Right cardiac atrium (tissue), 5 donors: ENCODE measurements around the gene APC. TPM values are rescaled to one million over a fixed set of nuclear protein-coding genes. Genes with fewer than 3 reads are reported as not detected.

Source experiments
- ATAC-seq, 2 donors: fragments of 200-7000 bp; cut with Tn5 transposase; one replicate each; pipeline versions ENCODE4 v1.8.0 to v1.9.1; 2020; ENCODE audit warnings: moderate library complexity in 2 of 2, mild to moderate bottlenecking in 1 of 2
- DNase-seq, 3 donors: peaks; one replicate each; pipeline ENCODE4 v3.0.0-alpha.2; 2020
- H3K27ac ChIP-seq: one replicate; pipeline ENCODE4 v1.5.1; 2013; ENCODE audit warnings: mild to moderate bottlenecking, low read length, control low read depth, moderate library complexity
- H3K27me3 ChIP-seq: one replicate; pipeline ENCODE4 v1.6.1; 2013; ENCODE audit not compliant: control insufficient read depth, insufficient read depth
- H3K4me1 ChIP-seq: one replicate; pipeline ENCODE4 v1.6.1; 2013; ENCODE audit warnings: low read length; ENCODE audit not compliant: control insufficient read depth, insufficient read depth
- H3K4me3 ChIP-seq: one replicate; pipeline ENCODE4 v1.5.1; 2013; ENCODE audit warnings: low read length, control low read depth
- H3K9me3 ChIP-seq: one replicate; pipeline ENCODE4 v1.6.1; 2013; ENCODE audit warnings: low read length; ENCODE audit not compliant: control insufficient read depth
- WGBS: extraction: QIAGEN DNeasy Blood & Tissue Kit; methylation state at CpG from one replicate; pipeline ENCODE4 v1.1.7; 2013; 5-methylcytosine and 5-hydroxymethylcytosine counted together
- intact Hi-C, 4 donors: fragments of 100-400 bp; cut with DNase I; formaldehyde crosslinking; loops; one replicate each; pipeline versions ENCODE4 v1.11.0 to v1.14.0; 2022 to 2023
- polyA plus RNA-seq: library from polyadenylated mRNA; stranded (reverse); fragments of 200-250 nt; gene quantifications from one replicate; pipeline ENCODE4 v1.2.3, GENCODE V29; 2013
- total RNA-seq, 4 donors: library from RNA; stranded (reverse); fragmentation: NEBNext Ultra II Directional; extraction: Animal tissue kit (Norgen Biotek cat#: 25700); gene quantifications; one replicate each; pipeline ENCODE4 v1.2.1, GENCODE V29; 2021
- donor health status: healthy with polysubstance abuse.
- donor health status: DM: no; HTN: yes; CAD: no.
- donor health status: DM: no; HTN: no; CAD: no.
- donor health status: DM: no; HTN: yes; CAD: no; lungs with severe emphysema.
- donor health status: DM: yes; HTN: yes; CAD: no.

APC gene
- total and polyA plus RNA-seq, 5 donors: 5.4 to 46.3 (median 41.6) TPM

DNA sequence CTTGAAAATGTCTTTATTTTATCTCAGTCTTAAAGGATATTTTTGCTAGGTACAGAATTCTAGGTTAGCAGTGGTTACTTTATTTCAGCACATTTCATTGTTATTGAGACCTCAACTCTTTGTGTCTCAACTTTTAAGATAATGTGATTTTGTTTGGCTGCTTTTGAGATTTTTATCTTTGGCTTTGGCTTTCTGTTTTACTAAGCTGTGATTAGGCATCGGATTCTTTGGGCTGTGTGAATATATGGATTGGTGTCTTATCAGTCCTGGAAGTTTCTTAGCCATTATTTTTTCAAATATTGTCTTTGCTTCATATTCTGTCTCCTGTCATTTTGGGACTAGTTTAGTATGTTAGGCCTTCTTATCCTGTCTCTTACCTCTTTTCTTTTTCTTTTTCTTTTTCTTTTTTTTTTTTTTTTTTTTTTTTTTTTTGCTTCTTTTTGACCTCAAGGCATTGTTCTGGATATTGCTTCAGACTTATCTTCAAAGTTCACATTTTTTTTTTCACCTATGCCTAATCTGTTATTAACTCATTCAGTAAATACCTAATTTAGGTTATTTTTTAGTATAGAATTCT, 20.1 kb upstream of the APC start:
- Histone ChIP-seq H3K9me3 (no peaks in the 10 kb centered on the region), H3K27me3 (no peaks in the 10 kb centered on the region), H3K27ac (no peak overlapping the region), H3K4me1 (no peaks in the 10 kb centered on the region), H3K4me3 (no peak overlapping the region)
- intact Hi-C loops: no loop called here
- DNase-seq (no peak), ATAC-seq (no peak)
- 47% methylated on average over 1 of the region's 1 CpG for WGBS

DNA sequence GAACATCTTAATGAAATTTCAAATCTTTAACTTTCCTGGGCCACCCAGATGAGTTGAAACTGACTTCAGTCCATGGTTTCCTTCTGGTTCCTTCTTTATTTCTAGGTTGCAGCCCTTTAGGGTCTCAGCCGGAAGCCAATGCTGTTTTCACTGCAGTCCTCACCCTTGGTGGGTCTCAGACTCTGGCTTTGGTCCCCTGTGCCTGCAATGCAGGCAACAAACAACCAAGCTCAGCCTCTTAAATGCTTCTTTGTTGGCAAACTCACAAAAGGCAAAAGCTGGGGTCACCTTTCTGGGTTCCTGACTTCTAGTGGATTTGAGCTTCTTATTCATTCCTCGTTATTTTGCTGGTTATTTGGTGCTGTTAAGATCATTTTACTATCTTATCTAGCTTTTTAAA, 19.3 kb upstream of the APC start:
- Histone ChIP-seq H3K9me3 (no peaks in the 10 kb centered on the region), H3K27ac (no peak overlapping the region), H3K27me3 (no peaks in the 10 kb centered on the region), H3K4me1 (no peaks in the 10 kb centered on the region), H3K4me3 (no peak overlapping the region)
- 92% methylated on average over 2 of the region's 2 CpGs for WGBS
- intact Hi-C loops: no loop called here
- ATAC-seq (no peak), DNase-seq (no peak)

DNA sequence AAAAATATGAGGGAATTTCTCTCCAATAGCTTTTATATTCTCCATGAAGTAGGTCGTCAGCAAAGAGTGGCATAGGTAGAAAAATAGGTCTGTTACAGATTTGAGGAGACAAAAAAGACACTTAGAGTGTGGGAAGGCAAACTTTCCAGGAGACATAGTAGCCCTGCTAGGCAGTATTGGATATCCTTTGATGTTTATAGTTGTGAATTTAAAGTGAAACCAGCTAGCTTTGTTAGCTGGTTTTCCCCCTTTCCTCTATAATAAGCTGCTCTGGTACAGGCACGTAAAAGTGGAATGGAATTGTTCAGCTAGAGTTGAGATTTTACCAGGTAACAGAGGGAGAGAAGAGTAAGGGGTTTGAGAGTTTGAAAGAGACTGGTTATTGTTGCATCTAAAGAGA, 17.1 kb upstream of the APC start:
- Histone ChIP-seq H3K4me3 (no peak overlapping the region), H3K27ac (no peak overlapping the region), H3K27me3 (no peaks in the 10 kb centered on the region), H3K4me1 (no peaks in the 10 kb centered on the region), H3K9me3 (no peaks in the 10 kb centered on the region)
- intact Hi-C loops: no loop called here
- ATAC-seq (no peak), DNase-seq (no peak)
- WGBS: 84% methylated on average over 2 of the region's 2 CpGs

- no peak overlapping the region for H3K4me3 ChIP-seq
- no peaks in the 10 kb centered on the region for H3K27me3 ChIP-seq
- H3K27ac ChIP-seq: no peak overlapping the region
- WGBS: 85% methylated on average over 4 of the region's 4 CpGs
- H3K9me3 ChIP-seq: no peaks in the 10 kb centered on the region
- no peaks in the 10 kb centered on the region for H3K4me1 ChIP-seq
- no peak for ATAC-seq
- intact Hi-C loops: no loop called here
- no peak for DNase-seq
These were observed 12.8 kb upstream of the APC start for GRCh38 chr5:112724901-112725300.

- DNase-seq: no peak
- ATAC-seq: no peak
These were observed 8.1 kb upstream of the APC start for GRCh38 chr5:112729630-112730029.

GRCh38 chr5:112732131-112732530, 5.6 kb upstream of the APC start:
- 92% methylated on average over 5 of the region's 5 CpGs for WGBS

More at GRCh38 chr5:112729630-112730029, 8.1 kb upstream of the APC start:
- Histone ChIP-seq H3K27ac (no peak overlapping the region), H3K4me3 (no peak overlapping the region), H3K27me3 (no peaks in the 10 kb centered on the region), H3K9me3 (no peaks in the 10 kb centered on the region), H3K4me1 (peaks cover 2% of the 10 kb centered on the region)
- WGBS: 99% methylated on average over 1 of the region's 1 CpG
- intact Hi-C loops: no loop called here

GRCh38 chr5:112733586-112733985, 4.1 kb upstream of the APC start:
- 95% methylated on average over 1 of the region's 1 CpG for WGBS
- ATAC-seq: no peak

More at GRCh38 chr5:112732131-112732530, 5.6 kb upstream of the APC start:
- H3K27me3 ChIP-seq: no peaks in the 10 kb centered on the region
- no peaks in the 10 kb centered on the region for H3K9me3 ChIP-seq
- H3K4me3 ChIP-seq: no peak overlapping the region
- DNase-seq (no peak), ATAC-seq (no peak)
- H3K27ac ChIP-seq: no peak overlapping the region
- peaks cover 2% of the 10 kb centered on the region for H3K4me1 ChIP-seq
- intact Hi-C loops: no loop called here

DNA sequence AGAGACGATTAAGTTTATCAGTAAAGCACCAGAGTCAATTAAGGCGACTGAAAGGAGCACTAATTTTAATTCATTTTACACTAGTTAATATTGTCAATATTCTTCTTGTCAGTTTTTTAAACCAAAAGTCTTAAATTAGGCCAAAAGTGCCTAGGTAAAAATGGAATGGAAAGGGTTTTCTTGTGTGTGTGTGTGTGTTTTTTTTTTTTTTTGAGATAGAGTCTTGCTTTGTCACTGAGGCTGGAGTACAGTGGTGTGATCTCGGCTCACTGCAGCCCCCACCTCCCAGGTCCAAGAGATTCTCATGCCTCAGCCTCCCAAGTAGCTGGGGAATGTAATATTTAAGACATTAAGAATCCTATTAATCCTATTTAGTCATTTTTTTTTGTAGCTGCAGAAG, 3.1 kb upstream of the APC start:
- H3K4me3 ChIP-seq: no peak overlapping the region
- no peaks in the 10 kb centered on the region for H3K9me3 ChIP-seq
- H3K4me1 ChIP-seq: peaks cover 5% of the 10 kb centered on the region
- WGBS: 91% methylated on average over 3 of the region's 3 CpGs
- no peak overlapping the region for H3K27ac ChIP-seq
- DNase-seq: no peak
- no peaks in the 10 kb centered on the region for H3K27me3 ChIP-seq
- ATAC-seq: no peak
- intact Hi-C loops: no loop called here

More at GRCh38 chr5:112733586-112733985, 4.1 kb upstream of the APC start:
- intact Hi-C loops: no loop called here
- Histone ChIP-seq H3K9me3 (no peaks in the 10 kb centered on the region), H3K27ac (no peak overlapping the region), H3K4me1 (peaks cover 5% of the 10 kb centered on the region), H3K4me3 (no peak overlapping the region), H3K27me3 (no peaks in the 10 kb centered on the region)
- DNase-seq: no peak

DNA sequence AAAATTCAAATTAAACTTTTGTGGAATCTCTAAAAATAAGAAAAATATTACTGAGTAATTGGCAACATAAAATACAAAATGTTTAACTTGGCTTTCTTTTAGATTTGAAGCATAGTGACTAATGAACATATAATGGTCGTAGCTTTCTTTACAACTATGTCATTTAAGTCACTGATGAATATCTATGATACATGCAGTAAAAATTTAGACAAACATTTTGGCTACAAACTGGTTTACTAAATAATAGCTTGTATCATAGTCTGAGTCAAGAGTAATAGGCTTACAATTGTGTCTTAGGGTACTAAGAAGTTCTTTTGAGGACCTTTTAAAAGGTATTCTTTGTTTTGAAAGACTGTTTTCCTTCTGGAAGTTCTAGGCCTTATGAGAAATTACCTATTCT, 2.0 kb upstream of the APC start:
- ATAC-seq: no peak
- DNase-seq: no peak
- Histone ChIP-seq H3K27me3 (no peaks in the 10 kb centered on the region), H3K9me3 (no peaks in the 10 kb centered on the region), H3K4me1 (peaks cover 5% of the 10 kb centered on the region), H3K4me3 (no peak overlapping the region), H3K27ac (no peak overlapping the region)
- intact Hi-C loops: no loop called here
- WGBS: 64% methylated on average over 1 of the region's 1 CpG

- ATAC-seq (peak in 1 of 2 donors; percentile 7), DNase-seq (no peak)
- 23% methylated on average over 3 of the region's 3 CpGs for WGBS
- Histone ChIP-seq H3K4me1 (peaks cover 5% of the 10 kb centered on the region), H3K27ac (no peak overlapping the region), H3K9me3 (no peaks in the 10 kb centered on the region), H3K27me3 (no peaks in the 10 kb centered on the region), H3K4me3 (peak overlapping the region; percentile 68)
- intact Hi-C loops: no loop called here
These were observed 619 bp upstream of the APC start for GRCh38 chr5:112737070-112737462.

GRCh38 chr5:112738191-112738560, 491 bp downstream of the APC start:
- intact Hi-C loops: no loop called here
- H3K27me3 ChIP-seq: no peaks in the 10 kb centered on the region
- DNase-seq (no peak), ATAC-seq (peak; percentile 4 to 36)
- no peaks in the 10 kb centered on the region for H3K9me3 ChIP-seq
- H3K27ac ChIP-seq: no peak overlapping the region
- H3K4me3 ChIP-seq: peak overlapping the region; percentile 68
- 7% methylated on average over 5 of the region's 5 CpGs for WGBS
- H3K4me1 ChIP-seq: peaks cover 5% of the 10 kb centered on the region

DNA sequence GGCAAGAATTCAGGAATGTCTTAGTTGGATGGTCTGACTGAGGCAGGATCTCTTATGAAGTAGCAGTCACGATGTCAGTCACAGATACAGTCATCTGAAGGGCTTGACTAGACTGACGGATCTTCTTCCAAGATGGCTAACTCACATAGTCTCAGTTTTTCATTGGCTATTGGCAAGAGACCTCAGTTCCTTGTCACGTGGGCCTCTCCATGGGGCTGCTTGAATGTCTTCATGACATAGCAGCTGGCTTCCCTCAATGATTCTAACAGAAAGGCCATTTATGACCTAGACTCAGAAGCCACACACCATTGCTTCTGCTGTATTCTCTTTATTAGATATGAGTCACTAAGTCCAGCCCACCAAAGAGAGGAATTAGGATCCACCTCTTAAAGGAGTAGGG, 4.7 kb downstream of the APC start:
- peaks cover 3% of the 10 kb centered on the region for H3K4me1 ChIP-seq
- ATAC-seq (no peak), DNase-seq (no peak)
- no peaks in the 10 kb centered on the region for H3K27me3 ChIP-seq
- intact Hi-C loops: no loop called here
- 75% methylated on average over 3 of the region's 3 CpGs for WGBS
- H3K27ac ChIP-seq: no peak overlapping the region
- no peaks in the 10 kb centered on the region for H3K9me3 ChIP-seq
- no peak overlapping the region for H3K4me3 ChIP-seq
